NB4 (cell line): ENCODE data around the gene DENND1A.

Experiments used
- DNase-seq: peaks from one replicate; pipeline ENCODE4 v3.0.0; 2010; ENCODE audit warnings: low read depth
- H3K4me3 ChIP-seq: one replicate; pipeline ENCODE4 v1.5.1; 2011; ENCODE audit warnings: mild to moderate bottlenecking, low read depth, low read length, moderate library complexity
- CTCF ChIP-seq: IDR thresholded peaks from one replicate; pipeline ENCODE4 v1.5.1; 2012; ENCODE audit warnings: low read depth, low read length
- MAX ChIP-seq: IDR thresholded peaks from 2 replicates; pipeline ENCODE4 v1.6.1; 2011; ENCODE audit warnings: low read depth, low read length
- MYC ChIP-seq: IDR thresholded peaks from 2 replicates; pipeline ENCODE4 v1.6.1; 2011; ENCODE audit warnings: low read depth, low read length
- POLR2A ChIP-seq: IDR thresholded peaks from 2 replicates; pipeline ENCODE4 v1.6.1; 2011; ENCODE audit warnings: mild to moderate bottlenecking; ENCODE audit not compliant: insufficient read length; ENCODE audit errors: extremely low read depth

The DENND1A gene

GRCh38 chr9:123478967-123479602, 450.8 kb downstream of the DENND1A start:
- DNase-seq: no peak
- H3K4me3 ChIP-seq: no peak overlapping the region
- TF ChIP-seq POLR2A (no peak), MAX (no peak), MYC (no peak), CTCF (no peak)

GRCh38 chr9:123478160-123478559, 451.8 kb downstream of the DENND1A start:
- TF ChIP-seq POLR2A: no peak
- no peak for TF ChIP-seq MAX
- TF ChIP-seq MYC: no peak
- no peak for TF ChIP-seq CTCF
- DNase-seq: no peak
- no peak overlapping the region for H3K4me3 ChIP-seq

- TF ChIP-seq POLR2A: no peak
- no peak for TF ChIP-seq CTCF
- TF ChIP-seq MAX: no peak
- no peak for TF ChIP-seq MYC
- DNase-seq: no peak
- H3K4me3 ChIP-seq: no peak overlapping the region
Observed at GRCh38 chr9:123475407-123475806, 454.5 kb downstream of the DENND1A start.

GRCh38 chr9:123472862-123473614, 456.9 kb downstream of the DENND1A start:
- no peak overlapping the region for H3K4me3 ChIP-seq
- TF ChIP-seq CTCF (no peak), POLR2A (no peak), MAX (no peak), MYC (no peak)
- DNase-seq: no peak

- no peak overlapping the region for H3K4me3 ChIP-seq
- DNase-seq: peak; percentile 10
- TF ChIP-seq POLR2A: no peak
- no peak for TF ChIP-seq MAX
- no peak for TF ChIP-seq CTCF
- no peak for TF ChIP-seq MYC
Observed at GRCh38 chr9:123471843-123472570, 457.9 kb downstream of the DENND1A start.
